Islet precursor cell (in vitro differentiated cells): ENCODE results near the gene ZPBP2.
A peak's percentile ranks its signal among the peaks of the same experiment; 100 is the strongest.
"Not testable (repeated sequence)": the region's sequence is repeated elsewhere in the genome, so short reads cannot be mapped to it uniquely, and the experiment has no call there.

Experiments used
- DNase-seq: peaks from one replicate; pipeline ENCODE4 v3.0.0-alpha.2; 2018

Gene ZPBP2

GRCh38 chr17:39855911-39856649, 11.9 kb upstream of the ZPBP2 start:
- DNase-seq, result not testable (repeated sequence)

GRCh38 chr17:39861235-39861634, 6.8 kb upstream of the ZPBP2 start:
- no peak for DNase-seq

GRCh38 chr17:39863244-39863917, 4.6 kb upstream of the ZPBP2 start:
- no peak for DNase-seq

- DNase-seq, result peak; percentile 87
Observed at GRCh38 chr17:39863918-39864746, 3.9 kb upstream of the ZPBP2 start, which contains the start of gene IKZF3. TSS of gene IKZF3 (minus strand) at chr17:39864312. CDS start at chr17:39864126, 186 bp downstream.

GRCh38 chr17:39866013-39866730, 1.8 kb upstream of the ZPBP2 start:
- DNase-seq, result no peak

- DNase-seq, result no peak
Observed at GRCh38 chr17:39867084-39867879, 720 bp upstream of the ZPBP2 start.

- no peak for DNase-seq
Observed at GRCh38 chr17:39868554-39868942, 546 bp downstream of the ZPBP2 start.

- no peak for DNase-seq
Observed at GRCh38 chr17:39870776-39871175, 2.8 kb downstream of the ZPBP2 start.

GRCh38 chr17:39871801-39872200, 3.8 kb downstream of the ZPBP2 start:
- DNase-seq, result no peak

- DNase-seq, result no peak
Observed at GRCh38 chr17:39872751-39873150, 4.7 kb downstream of the ZPBP2 start.

- not testable (repeated sequence) for DNase-seq
Observed at GRCh38 chr17:39886102-39886501, 18.1 kb downstream of the ZPBP2 start.

- DNase-seq, result no peak
Observed at GRCh38 chr17:39887078-39887477, 19.1 kb downstream of the ZPBP2 start.

GRCh38 chr17:39889200-39889599, 21.2 kb downstream of the ZPBP2 start:
- no peak for DNase-seq

GRCh38 chr17:39894681-39895376, 26.8 kb downstream of the ZPBP2 start:
- DNase-seq, result no peak

- no peak for DNase-seq
Observed at GRCh38 chr17:39898088-39898487, 30.1 kb downstream of the ZPBP2 start.

- DNase-seq, result no peak
Observed at GRCh38 chr17:39899215-39899614, 31.2 kb downstream of the ZPBP2 start.

- DNase-seq, result not testable (repeated sequence)
Observed at GRCh38 chr17:39902027-39902426, 34.0 kb downstream of the ZPBP2 start.

- no peak for DNase-seq
Observed at GRCh38 chr17:39903158-39903884, 35.3 kb downstream of the ZPBP2 start.

GRCh38 chr17:39904990-39905288, 36.9 kb downstream of the ZPBP2 start:
- DNase-seq, result no peak

- DNase-seq, result no peak
Observed at GRCh38 chr17:39908789-39909352, 40.9 kb downstream of the ZPBP2 start.
